NCI-H2227 (cell line): ENCODE measurements around the gene ZNF135.
A peak's percentile ranks its signal among the peaks of the same experiment; 100 is the strongest.

ENCODE experiments used
- DNase-seq: peaks from one replicate; lab custom pipeline; 2025; ENCODE audit not compliant: unreplicated experiment; lab: John Stamatoyannopoulos, UW

The ZNF135 gene

DNA sequence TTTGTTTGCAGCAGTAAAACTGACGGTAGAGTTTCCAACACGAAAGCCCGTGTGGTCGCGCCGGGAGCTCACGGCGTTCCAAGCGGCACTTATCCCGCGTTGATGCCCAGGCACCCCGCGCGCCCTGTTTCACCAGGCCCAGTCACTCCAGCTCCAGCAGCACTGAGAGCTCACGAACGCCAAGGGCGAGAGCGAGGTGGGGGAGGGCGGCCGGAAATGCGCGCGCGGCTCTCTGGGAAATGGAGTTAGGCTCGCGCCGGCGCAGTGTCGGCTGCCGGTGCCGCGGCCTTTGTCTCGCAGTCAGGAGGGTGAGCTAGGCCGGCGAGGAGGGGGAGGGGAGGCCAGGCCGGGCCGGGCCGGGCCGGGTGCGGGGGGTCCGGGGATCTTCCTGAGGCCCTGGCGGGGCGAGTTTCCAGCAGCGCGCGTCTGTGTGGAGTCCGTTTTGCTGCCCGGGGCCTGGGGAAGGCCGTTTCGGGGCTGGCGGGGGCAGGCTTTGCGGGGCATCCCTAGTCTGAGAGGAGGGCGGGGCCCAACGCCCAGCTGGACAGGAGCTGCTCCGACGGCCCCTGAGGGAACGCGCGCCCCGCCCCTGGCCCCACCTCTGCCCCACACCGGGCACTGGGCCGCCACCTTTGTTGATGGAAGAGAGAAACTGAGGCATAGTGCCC, at the start of gene ZNF135:
ZNF135 (plus strand) TSS at position 280 of the 668 bp plus-strand sequence. CDS start 721 bp downstream, outside the sequence.
- peak; percentile 89 for DNase-seq

DNA sequence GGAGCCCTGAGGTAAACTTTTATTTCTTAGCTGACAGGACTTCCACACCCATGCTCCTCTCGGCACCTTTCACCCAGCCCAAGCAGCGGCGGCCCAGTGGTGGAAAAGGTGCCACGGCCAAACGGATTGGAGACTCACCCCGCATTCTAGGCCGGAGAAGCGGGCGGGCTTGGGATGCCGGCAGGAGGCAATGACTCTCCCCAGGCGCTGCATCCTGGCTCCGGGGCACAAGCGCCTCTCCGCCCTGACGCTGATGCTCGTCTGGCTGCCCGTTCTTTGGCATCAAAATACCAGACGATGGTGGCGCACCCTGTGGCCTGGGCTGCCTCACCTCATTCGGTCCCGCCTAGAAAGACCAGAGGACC, 49.8 kb upstream of the ZNF135 start:
- no peak for DNase-seq

DNA sequence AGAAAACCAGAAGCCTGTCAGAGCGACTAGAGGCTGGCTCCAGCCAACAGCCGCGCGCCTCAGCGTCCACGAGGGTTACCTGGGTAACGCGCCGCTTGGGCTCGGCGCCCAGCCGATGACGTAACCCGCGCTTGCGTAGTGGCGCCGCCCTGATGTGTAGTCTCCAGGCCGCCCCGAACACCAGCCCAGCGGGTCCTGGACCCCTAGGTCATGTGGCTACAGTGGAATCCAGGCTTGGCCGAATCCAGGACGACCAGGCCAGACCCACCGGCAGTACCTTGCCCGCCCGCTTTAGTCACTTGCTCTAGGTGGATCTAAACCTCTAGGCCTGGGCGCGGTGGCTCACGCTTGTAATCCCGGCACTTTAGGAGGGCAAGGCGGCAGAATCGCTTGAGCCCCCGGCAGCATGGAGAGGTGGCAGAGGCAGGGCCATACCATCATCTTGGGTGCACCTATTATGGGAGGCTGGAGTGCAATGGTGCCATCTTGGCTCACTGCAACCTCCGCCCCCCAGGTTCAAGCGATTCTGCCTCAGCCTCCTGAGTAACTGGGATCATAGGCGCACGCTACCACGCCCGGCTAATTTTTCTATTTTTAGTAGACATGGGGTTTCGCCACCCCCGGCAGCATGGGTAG, 49.3 kb upstream of the ZNF135 start:
- peak; percentile 97 for DNase-seq

DNA sequence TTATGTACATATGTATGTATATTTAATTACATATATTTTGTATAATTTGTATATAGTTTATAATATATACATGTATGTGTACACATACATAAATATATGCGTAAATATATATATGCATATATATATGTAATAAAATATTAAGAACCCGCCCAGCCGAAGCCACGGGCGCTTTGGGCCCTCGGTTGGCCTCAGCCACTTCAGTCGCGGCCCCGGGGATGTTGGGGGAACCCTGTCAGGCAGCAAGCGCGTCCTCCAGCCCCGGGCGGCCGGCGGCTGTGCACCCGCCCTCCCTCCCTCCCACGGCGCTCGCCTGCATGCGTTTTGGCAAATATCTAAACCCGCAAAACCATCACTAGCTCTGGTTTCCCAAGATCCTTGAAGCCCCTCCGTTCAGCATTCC, 48.6 kb upstream of the ZNF135 start:
- no peak for DNase-seq

DNA sequence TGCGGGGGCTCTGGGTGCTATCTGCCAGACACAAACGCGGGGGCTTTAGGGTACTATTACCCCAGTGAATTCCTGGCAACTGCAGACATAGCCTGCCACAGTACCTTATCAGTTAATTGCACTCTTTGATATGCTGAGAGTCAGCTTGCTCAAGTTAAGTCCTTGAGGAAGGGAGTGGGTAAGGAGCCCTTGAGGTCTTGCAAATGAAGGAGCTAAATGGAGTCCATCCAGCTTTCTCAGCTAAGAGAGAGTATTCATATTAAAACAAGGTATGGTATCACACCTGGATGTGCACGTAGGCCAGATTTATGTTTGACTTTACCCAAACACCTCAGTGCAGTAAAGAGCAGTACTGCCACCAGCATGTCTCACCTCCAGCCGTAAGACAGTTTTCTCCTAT, 44.9 kb upstream of the ZNF135 start:
- DNase-seq, result no peak

DNA sequence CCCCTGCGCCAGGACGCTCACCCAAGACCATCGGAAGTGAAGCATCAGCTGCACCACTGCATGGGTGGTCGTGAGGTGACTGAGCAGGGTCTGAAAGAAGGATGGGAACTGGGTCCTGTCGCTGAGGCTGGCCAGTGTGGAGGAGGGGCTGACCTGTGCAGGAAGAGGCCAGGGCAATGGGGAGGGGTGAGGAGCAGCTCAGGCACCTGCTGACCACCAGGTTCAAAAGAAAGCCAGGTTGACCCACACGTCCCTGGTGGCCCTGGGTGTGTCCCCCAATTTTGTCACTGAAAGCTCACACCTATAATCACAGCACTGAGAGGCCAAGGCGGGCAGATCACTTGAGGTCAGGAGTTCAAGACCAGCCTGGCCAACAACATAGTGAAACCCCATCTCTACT, 39.0 kb upstream of the ZNF135 start:
- DNase-seq, result no peak

DNA sequence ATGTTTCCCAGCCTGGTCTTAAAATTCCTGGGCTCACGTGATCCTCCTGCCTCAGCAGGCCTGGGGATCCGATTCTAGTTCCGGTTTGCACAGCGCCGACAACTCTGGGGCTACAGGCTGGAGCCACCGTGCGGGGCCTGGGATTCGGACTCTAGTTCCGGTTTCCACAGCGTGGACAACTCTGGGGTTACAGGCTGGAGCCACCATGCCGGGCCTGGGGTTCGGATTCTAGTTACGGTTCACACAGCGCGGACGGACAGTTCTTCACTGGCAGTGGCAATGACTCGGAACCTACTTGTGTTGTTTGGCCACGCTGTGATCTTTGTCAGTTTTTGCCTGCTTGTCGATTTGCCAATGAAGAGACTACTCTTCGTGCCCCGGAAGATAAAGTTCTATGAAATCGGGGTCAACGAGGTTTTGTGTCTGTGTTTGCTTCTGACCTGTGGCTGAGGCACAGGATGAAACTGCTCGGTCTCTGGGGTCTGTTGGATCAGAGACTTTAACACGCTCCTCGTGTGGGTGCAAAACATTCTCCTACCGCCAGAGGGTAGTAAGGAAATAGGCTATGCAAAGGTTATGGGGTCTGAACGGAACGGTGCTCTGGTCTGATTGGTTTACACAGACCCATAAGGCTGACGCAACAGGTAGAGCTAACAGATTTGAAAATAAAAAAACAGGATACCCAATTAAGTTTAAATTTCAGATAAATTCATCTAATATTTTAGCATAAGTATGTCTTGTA, 37.4 kb upstream of the ZNF135 start:
- DNase-seq, result peak; percentile 38

DNA sequence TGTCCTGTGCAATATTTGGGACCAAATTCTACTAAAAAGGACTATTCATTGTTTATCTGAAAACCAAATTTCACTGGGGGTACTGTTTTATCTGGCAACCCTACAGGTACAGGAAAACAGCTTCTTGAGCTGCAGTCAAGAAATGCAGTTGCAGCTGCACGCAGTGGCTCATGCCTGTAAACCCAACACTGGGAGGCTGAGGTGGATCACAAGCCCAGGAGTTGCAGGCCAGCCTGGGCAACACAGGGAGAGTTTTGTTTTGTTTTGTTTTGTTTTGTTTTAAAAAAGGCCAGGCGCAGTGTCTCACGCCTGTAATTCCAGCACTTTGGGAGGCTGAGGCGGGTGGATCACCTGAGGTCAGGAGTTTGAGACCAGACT, 36.8 kb upstream of the ZNF135 start:
- DNase-seq, result no peak

DNA sequence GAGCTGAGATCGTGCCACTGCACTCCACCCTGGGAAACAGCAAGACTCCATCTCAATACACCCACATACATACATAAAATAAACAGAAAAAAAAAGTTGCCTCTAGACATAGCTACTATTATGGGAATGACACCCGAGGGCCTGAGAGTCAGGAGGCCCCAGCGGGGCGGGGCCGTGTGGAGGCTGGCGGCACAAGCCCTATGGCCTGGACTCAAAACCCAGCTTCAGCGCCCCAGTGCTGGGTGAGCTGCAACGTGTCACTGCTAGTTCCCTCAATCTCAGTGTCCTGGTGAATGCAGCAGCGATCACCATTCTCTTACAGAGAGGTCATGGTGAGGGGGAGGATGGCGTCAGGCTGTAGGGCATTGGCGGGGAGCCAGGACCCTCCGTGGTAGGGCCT, 34.4 kb upstream of the ZNF135 start:
- no peak for DNase-seq

DNA sequence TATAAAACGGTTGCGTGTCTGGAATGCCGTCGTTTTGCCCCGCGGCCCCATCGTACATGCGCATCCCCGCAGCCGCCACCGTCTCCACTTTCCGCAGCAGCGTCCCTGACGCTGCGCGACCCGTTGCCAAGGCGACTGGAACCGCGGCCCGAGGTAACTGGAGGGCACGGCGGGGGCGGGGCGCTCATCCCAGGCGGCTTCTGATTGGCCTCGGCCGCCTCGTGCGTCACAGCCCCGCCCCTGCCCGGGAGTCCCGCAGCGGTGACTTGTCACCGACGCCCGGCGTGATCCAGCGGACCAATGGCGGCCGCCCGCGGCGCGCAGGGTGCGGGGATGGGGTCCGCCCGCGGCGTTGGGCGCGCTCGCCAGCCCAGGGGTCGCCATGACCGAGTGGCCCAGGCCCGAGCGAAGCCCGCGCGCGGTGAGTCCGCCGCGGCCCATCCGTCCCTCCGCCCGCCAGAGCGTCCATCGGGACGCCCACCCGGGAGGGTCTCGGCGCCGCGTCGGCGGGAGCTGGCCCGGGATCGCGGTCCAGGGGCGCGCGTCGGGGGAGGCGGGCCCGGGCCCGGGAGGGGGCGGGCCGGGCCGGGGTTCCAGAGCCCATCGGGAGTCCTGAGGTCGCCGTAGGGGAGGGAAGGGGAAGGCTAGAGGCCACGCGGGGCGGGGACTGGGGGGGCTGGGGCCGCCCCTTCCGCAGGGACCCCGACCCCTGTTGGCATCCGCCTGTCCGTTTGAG, 25.2 kb upstream of the ZNF135 start, which contains the start of gene ZSCAN1:
ZSCAN1 (plus strand) TSS at position 285 of the 736 bp plus-strand sequence. CDS start 3,812 bp downstream, outside the sequence.
- peak; percentile 89 for DNase-seq

DNA sequence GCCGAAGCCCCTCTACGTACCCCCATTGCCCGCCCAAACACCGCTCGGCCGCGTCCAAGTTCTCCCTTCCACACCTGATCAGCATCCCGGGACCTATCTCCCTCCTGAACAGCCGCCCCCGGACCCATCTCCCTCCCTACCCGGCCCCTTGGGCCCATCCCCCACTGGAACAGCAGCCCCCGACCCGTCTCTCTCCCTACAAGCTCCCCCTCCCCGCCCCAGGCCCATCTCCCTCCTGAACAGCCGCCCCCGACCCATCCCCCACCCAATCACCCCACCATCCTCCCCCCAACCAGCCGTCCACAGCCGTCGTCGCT, 24.6 kb upstream of the ZNF135 start:
- no peak for DNase-seq

DNA sequence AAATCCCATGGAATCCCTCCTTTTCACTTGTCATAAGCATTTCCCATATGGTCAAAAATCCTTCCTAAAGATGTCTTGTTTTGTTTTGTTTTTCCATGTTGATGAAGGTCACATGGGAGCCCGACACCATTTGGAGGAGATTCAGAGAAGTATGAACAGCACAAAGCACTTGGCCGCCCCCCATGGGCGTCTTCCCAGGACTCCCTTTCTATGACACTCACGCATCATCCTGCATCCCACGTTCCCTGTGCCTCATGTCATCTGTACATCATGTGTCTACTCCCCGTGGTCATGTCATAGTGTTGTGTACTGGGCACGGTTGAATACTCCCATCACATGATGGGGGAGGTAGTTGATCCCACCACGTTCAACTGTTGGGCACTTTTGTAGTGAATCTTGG, 23.2 kb upstream of the ZNF135 start:
- no peak for DNase-seq

DNA sequence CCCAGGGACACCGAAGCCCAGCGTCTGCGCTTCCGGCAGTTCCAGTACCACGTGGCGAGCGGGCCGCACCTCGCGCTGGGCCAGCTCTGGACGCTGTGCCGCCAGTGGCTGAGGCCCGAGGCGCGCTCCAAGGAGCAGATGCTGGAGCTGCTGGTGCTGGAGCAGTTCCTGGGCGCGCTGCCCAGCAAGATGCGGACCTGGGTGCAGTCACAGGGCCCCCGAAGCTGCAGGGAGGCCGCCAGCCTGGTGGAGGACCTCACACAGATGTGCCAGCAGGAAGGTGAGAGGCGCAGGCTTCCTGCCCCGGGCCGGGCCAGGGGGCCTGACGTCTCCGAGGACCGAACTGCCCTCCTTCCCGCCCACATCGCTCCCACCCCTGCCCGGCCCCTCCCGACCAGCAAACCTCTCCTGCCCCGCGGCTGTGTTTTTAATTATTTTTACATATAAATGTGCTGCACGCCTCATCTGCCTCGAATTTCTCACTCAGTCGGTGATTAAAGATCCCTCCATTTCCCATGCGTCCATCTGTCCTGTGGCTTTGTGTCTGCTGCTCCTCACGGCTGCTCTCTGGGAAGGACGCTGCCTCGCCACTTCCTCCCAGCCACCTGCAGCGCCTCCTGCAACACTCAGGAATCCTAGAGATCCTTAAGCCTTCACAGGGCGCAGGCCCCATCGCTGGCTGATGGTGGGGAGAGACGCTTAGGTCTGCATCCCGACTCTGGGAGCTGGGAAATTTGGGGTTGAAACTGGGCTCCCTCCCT, 21.0 kb upstream of the ZNF135 start:
- peak; percentile 32 for DNase-seq

DNA sequence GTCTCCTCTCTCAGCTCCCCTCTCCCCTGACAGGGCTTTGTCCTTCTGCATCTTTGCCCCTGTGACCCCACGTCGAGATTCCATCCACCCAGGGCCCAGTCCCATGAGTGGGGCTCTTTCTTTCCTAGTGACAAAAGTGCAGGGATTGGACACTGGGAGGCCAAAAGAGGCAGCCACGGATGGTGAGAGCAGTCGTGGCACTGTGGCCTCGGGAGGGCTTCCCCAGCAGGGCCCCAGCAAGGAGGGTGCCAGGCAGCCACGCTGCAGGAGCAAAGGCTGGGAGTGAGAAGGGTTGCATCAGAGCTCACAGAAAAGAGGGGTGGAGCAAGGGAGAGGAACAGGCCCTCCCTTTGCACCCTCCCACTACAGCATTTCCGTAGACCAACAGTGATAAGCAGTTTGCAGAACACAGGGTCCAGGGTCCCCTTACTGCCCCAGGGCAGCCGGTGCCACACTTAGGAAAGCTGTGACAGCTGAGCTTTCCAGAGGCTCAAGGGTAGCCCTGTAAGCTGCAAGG, 20.3 kb upstream of the ZNF135 start:
- no peak for DNase-seq

DNA sequence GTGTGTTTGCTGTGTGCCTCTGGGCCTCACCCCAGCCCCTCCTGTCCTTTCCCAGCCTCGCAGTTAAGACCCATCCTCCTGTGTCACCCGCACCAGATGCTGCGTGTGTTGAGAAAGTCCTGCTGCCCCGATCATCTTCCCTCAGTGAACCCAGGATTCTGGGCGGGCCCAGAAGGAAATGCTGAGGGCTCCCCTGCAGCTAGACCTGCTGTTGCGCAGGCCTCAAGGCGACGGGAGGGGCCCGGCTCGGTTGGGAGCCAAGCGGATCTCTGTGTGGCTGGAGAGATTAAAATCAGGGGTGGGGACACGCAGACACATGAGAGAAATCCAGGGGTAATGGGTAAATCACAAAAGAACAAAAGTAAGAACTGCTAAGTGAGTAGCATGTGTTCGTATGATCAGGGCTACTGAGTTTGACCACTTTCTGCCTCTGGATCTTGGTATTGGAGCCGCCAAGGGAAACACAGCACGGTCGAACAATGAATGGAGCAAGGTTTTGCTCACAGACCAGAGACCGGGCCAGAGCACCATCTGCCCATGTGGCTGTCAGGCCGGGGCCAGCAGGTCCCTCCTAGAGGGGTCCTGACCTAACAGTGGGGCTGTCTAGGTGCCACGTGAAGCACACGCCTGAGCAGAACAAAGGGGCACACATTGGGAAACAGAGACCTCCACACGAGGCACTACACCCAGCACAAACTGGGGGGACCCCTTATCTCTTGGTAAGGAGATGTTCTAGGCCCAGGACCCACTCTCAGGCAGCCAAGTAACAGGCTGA, 18.1 kb upstream of the ZNF135 start:
- no peak for DNase-seq

DNA sequence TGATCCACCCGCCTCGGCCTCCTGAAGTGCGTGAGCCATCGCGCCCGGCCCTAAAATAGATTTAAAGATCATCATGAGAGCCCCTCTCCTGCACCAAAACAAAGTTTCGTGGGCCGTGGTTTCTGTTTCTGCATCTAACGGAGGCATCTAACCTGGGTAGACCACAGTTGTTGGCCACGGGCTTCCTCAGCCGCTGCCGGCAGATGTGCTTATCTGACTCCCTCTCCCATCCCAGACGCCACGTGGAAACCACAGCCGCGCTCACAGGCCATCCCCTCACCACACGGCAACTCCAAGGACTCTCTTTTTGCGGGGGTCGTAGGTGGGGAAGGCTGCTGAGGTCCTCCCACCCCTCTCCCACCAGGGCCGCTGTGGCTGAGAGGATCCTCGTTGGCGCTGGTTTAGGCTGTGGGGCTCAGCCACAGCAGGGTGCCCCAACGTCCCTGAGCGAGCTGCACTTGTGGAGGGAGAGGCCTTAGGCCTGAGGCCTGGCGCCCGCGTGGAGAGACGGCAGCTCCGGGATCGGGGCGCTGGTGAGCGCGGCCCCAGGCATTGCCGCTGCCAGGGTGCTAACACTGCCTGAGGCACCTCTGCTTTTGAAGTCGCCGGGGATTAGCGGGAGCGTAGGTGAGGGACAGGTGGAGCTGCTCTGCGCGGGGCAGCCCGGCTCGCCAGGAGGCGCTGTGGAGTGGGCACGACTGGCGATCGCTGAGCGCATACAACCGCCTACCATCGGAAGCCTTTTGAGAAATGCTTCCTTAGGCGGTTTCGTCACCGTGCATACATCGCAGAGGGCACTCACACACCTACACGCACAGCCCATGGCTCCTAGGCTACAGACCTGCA, 16.4 kb upstream of the ZNF135 start:
- no peak for DNase-seq

DNA sequence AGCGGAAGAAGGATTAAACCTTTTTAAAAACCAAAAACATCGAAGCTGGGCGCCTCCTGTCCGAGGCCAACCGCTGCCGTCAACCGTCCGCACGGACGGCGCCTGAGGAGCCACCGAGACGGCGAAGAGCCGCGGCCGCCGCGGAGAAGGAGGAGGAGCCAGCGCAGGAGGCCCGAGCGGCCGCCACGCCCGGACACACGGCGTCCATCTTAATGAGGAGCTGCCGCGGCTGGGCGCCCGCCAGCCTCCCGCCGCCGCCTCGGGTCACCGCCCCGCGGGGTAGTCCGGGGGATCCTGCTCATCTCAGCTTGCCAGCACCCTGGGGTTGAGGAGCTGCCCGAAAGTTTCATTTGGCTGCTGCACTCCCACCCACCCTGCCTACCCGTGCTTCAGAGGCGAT, 14.7 kb upstream of the ZNF135 start:
- no peak for DNase-seq

DNA sequence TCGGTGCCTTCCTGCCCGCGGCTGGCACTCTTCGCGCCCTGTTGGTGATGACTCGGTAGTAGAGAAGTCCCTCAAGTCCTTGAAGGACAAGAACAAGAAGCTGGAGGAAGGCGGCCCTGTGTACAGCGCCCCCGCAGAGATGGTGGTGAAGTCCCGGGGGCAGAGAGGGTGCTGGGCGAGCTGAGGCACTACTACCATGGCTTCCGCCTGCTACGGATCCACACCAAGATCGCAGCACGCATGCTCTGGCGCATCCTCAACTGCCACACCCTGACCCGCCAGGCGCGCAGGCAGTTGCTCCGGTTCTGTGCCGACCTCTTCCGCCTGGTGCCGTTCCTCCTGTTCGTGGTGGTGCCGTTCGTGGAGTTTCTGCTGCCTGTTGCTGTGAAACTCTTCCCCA, 14.2 kb upstream of the ZNF135 start:
- DNase-seq, result no peak

DNA sequence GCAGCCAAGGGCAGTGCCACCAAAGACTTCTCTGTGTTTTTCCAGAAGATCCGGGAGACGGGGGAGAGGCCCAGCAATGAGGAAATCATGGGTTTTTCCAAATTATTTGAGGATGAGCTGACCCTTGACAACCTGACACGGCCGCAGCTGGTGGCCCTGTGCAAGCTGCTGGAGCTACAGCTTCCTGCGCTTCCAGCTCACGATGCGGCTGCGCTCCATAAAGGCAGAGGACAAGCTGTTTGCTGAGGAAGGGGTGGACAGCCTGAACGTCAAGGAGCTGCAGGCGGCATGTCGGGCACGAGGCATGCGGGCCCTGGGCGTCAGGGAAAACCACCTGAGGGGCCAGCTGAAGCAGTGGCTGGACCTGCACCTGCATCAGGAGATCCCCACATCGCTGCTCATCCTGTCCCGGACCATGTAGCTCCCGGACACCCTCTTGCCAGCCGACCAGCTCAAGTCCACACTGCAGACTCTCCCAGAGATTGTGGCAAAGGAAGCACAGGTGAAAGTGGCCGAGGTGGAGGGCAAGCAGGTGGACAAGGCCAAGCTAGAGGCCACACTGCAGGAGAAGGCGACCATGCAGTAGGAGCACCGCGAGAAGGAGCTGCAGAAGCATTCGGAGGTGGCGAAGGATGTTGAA, 13.6 kb upstream of the ZNF135 start:
- no peak for DNase-seq
